Suprapubic skin (tissue), 4 donors: ENCODE measurements around the gene CDK9. TPM values are rescaled to one million over a fixed set of nuclear protein-coding genes. Genes with fewer than 3 reads are reported as not detected.

Source experiments
- DNase-seq, 2 donors: peaks; one replicate each; pipeline ENCODE4 v3.0.0-alpha.2; 2019; ENCODE audit warnings: low spot score in 2 of 2
- H3K27ac ChIP-seq: fragments of 200-600 bp; sonication (generic); one replicate; pipeline ENCODE4 v1.5.1; 2019
- H3K27me3 ChIP-seq: fragments of 200-600 bp; sonication (generic); one replicate; pipeline ENCODE4 v1.5.1; 2019
- H3K36me3 ChIP-seq: fragments of 200-600 bp; sonication (generic); one replicate; pipeline ENCODE4 v1.5.1; 2019
- H3K4me1 ChIP-seq: fragments of 200-600 bp; sonication (generic); one replicate; pipeline ENCODE4 v1.5.1; 2019
- H3K4me3 ChIP-seq: fragments of 200-600 bp; sonication (generic); one replicate; pipeline ENCODE4 v1.5.1; 2019; ENCODE audit warnings: mild to moderate bottlenecking
- H3K9me3 ChIP-seq: fragments of 200-600 bp; sonication (generic); one replicate; pipeline ENCODE4 v1.5.1; 2019
- EP300 ChIP-seq: sonication (generic); formaldehyde crosslinking; IDR thresholded peaks from one replicate; pipeline ENCODE4 v1.6.1; 2017; ENCODE audit warnings: antibody characterized with exemption
- POLR2A ChIP-seq, 2 donors: fragments of 450-650 bp; IDR thresholded peaks; one replicate each; pipeline ENCODE4 v1.6.1; 2017; ENCODE audit warnings: antibody characterized with exemption in 2 of 2, mild to moderate bottlenecking in 2 of 2, moderate library complexity in 2 of 2
- POLR2AphosphoS5 ChIP-seq, 3 donors: sonication (generic); formaldehyde crosslinking; IDR thresholded peaks; one replicate each; pipeline ENCODE4 v1.6.1; 2017; ENCODE audit warnings: antibody characterized with exemption in 3 of 3
- WGBS: methylation state at CpG from one replicate; pipeline ENCODE4 v1.1.5; 2018; 5-methylcytosine and 5-hydroxymethylcytosine counted together
- total RNA-seq, 4 donors: library from RNA; depleted of rRNA; stranded (reverse); fragments of >200 nt; gene quantifications; one replicate each; pipeline ENCODE4 v1.1.0, GENCODE V29; 2016
- TF ChIP-seq, protein P1 (sequence below), 2 donors: fragments of 200-600 bp in 1 of 2; fragments of 450-650 bp in 1 of 2; sonication (generic) in 1 of 2; IDR thresholded peaks; one replicate each; pipeline ENCODE4 v1.5.1; 2016 to 2019; ENCODE audit warnings: antibody characterized with exemption in 2 of 2, mild to moderate bottlenecking in 1 of 2, moderate library complexity in 1 of 2

Gene CDK9
- total RNA-seq, 4 donors from 2014 or later, result 57.2 to 119 (median 72.7) TPM

DNA sequence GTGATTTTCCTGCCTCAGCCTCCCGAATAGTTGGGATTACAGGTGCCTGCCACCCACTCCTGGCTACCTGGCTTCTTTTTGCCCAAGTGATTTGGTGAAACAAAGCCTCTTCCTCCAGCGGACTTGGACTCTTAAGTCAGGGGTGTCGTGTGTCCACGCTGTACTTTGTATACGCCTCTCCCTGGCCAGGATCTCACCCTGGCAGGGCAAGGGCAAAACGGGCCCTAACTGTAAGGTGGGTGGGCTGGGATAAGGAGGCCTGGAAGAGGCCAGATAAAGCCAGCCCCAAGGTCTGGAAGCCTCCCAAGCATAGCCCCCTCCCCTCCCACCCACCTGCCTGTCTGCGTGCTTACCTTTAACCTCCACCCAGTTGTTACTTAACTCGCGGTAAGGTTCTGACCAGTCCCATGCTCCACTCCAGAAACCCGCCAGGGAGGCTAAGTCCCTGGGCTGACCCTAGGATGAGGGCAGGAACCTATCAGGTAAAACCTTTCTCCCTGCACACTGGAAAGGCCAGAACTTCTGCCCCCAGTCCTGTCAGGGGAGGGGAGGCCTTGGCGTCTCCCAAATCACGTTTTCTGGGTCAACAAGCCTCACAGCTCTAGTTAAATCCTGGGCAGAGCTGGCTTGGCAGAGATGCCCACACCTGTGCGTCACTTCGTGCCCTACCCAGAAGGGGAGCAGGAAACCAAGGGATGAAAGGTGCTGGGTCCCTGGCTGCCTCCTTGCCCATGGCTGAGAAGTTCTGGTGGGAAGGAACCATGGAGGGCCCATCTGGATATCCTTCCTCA, 8.4 kb downstream of the CDK9 start:
- Histone ChIP-seq H3K4me3 (no peak overlapping the region), H3K27ac (no peak overlapping the region), H3K36me3 (peaks cover 39% of the 10 kb centered on the region), H3K9me3 (no peaks in the 10 kb centered on the region), H3K4me1 (peaks cover 4% of the 10 kb centered on the region), H3K27me3 (no peaks in the 10 kb centered on the region)
- TF ChIP-seq POLR2AphosphoS5 (IDR thresholded peaks at IDR 0.05), result no peak
- DNase-seq, result peak in 1 of 2 donors; percentile 51
- 70% methylated on average over 12 of the region's 14 CpGs for WGBS

DNA sequence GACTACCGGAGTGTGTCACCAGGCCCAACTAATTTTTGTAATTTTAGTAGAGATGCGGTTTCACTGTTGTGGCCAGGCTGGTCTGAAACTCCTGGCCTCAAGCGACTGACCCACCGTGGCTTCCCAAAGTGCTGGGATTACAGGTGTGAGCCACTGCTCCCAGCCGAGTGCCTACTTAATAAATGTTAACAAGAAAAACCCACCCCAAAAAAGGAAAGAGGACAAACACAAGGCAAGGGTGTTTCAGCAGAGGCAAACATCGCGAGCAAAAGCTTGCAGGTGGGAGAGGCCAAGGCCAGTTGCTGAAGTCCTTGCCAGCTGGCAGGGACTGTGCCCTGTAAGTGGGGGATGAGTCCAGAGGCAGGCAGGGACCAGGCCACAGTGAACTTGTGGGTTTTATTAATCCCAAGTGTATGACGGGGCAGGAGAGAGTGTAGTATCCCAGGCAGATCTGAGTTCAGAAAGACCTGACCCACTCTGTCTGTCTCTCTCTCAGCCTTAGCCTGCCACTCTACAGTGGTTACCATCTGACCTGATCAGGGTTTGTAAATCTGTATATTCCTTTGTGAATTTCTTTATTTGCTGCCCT, 10.5 kb downstream of the CDK9 start:
- TF ChIP-seq POLR2AphosphoS5 (IDR thresholded peaks at IDR 0.05), result no peak
- no peak for TF ChIP-seq POLR2A (IDR thresholded peaks at IDR 0.05)
- TF ChIP-seq, protein P1, sequence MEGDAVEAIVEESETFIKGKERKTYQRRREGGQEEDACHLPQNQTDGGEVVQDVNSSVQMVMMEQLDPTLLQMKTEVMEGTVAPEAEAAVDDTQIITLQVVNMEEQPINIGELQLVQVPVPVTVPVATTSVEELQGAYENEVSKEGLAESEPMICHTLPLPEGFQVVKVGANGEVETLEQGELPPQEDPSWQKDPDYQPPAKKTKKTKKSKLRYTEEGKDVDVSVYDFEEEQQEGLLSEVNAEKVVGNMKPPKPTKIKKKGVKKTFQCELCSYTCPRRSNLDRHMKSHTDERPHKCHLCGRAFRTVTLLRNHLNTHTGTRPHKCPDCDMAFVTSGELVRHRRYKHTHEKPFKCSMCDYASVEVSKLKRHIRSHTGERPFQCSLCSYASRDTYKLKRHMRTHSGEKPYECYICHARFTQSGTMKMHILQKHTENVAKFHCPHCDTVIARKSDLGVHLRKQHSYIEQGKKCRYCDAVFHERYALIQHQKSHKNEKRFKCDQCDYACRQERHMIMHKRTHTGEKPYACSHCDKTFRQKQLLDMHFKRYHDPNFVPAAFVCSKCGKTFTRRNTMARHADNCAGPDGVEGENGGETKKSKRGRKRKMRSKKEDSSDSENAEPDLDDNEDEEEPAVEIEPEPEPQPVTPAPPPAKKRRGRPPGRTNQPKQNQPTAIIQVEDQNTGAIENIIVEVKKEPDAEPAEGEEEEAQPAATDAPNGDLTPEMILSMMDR (IDR thresholded peaks at IDR 0.05), result no peak
- TF ChIP-seq EP300, result no peak
- Histone ChIP-seq H3K4me1 (peaks cover 5% of the 10 kb centered on the region), H3K9me3 (no peaks in the 10 kb centered on the region), H3K27me3 (no peaks in the 10 kb centered on the region), H3K36me3 (peaks cover 18% of the 10 kb centered on the region), H3K27ac (no peak overlapping the region), H3K4me3 (no peak overlapping the region)
- DNase-seq, result peak in 1 of 2 donors; percentile 62
- WGBS, result 61% methylated on average over 8 of the region's 8 CpGs

DNA sequence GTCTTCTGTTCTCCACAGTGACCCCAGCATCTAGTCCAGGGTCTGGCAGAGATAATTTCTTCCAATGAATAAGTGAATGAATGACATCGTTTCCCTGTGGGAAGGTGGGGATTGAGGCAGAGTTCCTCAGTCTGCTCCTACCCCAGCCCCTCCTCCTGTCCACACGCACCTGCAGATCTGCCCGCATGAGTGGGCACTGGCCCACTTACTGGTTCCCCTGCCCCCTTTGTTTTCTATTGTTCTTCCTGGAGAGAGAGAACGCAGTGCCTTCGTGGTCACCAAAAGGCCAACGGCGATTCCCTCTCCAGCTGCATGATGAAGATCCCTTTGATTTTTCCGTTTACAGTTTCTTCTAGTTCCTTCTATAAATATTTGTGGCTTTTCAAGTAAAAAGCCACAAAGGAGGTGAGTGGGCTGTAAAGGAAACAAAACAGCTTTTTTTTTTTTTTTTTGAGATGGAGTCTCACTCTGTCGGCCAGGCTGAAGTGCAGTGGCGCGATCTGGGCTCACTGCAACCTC, 11.1 kb downstream of the CDK9 start:
- Histone ChIP-seq H3K4me3 (no peak overlapping the region), H3K4me1 (peaks cover 11% of the 10 kb centered on the region), H3K27me3 (no peaks in the 10 kb centered on the region), H3K9me3 (no peaks in the 10 kb centered on the region), H3K36me3 (peaks cover 12% of the 10 kb centered on the region), H3K27ac (no peak overlapping the region)
- TF ChIP-seq POLR2A (IDR thresholded peaks at IDR 0.05) (no peak), EP300 (no peak), POLR2AphosphoS5 (IDR thresholded peaks at IDR 0.05) (no peak)
- TF ChIP-seq, protein P1 (IDR thresholded peaks at IDR 0.05), result no peak
- DNase-seq, result no peak
- WGBS, result 40% methylated on average over 11 of the region's 11 CpGs

DNA sequence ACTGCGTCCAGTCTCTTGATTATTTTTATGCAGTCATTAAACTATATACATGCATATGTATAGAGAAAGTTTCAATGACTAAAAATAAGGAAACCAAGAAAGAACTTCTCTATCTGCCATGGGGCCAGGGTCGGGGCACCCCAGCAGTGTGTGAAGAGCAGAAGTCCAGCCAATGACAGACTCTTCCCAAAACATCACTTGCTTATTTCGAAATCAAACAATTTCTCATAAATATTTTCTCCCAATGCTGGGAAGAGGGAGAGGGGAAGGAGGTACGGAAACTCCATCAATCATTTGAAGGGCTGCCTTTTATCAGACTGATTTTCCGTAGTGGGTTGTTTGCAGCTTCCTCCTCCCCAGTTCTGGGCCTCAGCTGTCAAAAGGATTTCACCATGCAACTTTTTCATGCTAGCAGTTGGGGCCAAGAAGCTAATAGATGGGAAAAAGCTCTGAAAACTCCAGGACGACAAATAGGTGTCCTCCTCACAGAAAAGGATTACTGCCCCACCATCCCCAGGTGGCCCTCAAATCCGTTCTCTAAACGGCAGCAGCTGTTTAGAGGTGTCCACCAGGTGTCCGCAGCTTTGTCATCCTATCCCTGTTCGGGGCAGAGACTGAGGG, 16.2 kb downstream of the CDK9 start:
- DNase-seq, result peak in 1 of 2 donors; percentile 61
- TF ChIP-seq POLR2A (IDR thresholded peaks at IDR 0.05) (peak in 1 of 2 donors; percentile 13), POLR2AphosphoS5 (IDR thresholded peaks at IDR 0.05) (no peak), EP300 (no peak)
- TF ChIP-seq, protein P1 (IDR thresholded peaks at IDR 0.05), result no peak
- H3K4me1 ChIP-seq, result peaks cover 37% of the 10 kb centered on the region

DNA sequence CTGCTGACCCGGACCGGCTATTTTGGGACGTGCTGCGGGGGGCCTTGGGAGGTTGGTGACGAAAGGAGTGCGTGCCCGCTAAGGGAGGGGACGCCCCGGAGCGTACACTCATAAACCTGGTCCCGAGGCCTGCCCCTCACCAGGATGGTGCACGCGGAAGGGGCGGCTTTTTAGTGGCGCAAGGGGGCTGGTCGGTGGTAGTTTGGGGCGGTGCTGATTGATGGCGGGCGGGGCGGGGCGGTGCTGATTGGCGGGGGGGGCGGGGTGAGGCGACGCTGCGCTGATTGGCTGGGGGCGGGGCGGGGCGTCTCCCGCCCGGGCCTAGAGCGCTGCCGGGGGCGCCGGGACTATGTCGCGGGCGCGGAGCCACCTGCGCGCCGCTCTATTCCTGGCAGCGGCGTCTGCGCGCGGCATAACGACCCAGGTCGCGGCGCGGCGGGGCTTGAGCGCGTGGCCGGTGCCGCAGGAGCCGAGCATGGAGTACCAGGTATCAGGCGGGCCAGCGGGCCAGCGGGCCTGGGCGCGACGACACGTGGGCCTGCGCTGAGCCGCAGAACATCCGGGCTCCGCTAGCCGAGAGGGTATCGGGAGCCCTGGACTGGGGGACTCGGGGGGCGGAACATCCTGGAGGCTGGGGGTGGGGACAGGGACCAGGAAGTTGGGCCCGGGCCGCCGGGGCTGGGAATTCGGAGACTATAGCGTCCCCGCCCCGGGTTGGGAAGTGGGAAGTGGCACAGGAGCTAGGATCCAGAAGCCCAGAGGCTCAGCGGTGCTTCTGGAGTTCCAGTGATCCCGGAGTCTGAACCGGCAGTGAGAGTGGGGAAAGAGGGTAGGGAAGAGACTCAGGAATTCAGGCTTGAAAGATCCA, 17.0 kb downstream of the CDK9 start, which contains the start of gene FPGS:
Gene FPGS, plus strand, starts transcription at position 307 of the 868 bp plus-strand sequence. Its CDS starts 43 bp downstream, at position 350.
- WGBS, result under 1% methylated on average over 17 of the region's 83 CpGs
- Histone ChIP-seq H3K27me3 (no peaks in the 10 kb centered on the region), H3K4me3 (peak within 1 kb of the TSS; percentile 77), H3K36me3 (peaks cover 20% of the 10 kb centered on the region), H3K4me1 (peaks cover 37% of the 10 kb centered on the region), H3K27ac (peak within 1 kb of the TSS; percentile 98), H3K9me3 (no peaks in the 10 kb centered on the region)
- TF ChIP-seq POLR2A (IDR thresholded peaks at IDR 0.05), result peak in 1 of 2 donors; percentile 36
- no peak for TF ChIP-seq EP300
- TF ChIP-seq, protein P1 (IDR thresholded peaks at IDR 0.05), result no peak
- TF ChIP-seq POLR2AphosphoS5 (IDR thresholded peaks at IDR 0.05), result peak in 2 of 3 donors; percentile 14 to 30
- peak; percentile 96 for DNase-seq

More for the DNA sequence above, 16.2 kb downstream of the CDK9 start:
- Histone ChIP-seq H3K4me3 (peak overlapping the region; percentile 77), H3K27ac (peak overlapping the region; percentile 98), H3K27me3 (no peaks in the 10 kb centered on the region), H3K9me3 (no peaks in the 10 kb centered on the region), H3K36me3 (peaks cover 13% of the 10 kb centered on the region)
- WGBS, result 20% methylated on average over 10 of the region's 10 CpGs
